Gastroesophageal sphincter (tissue), 3 donors: ENCODE results near the gene IFNA17.
"Not testable (repeated sequence)": the region's sequence is repeated elsewhere in the genome, so short reads cannot be mapped to it uniquely, and the experiment has no call there.

Source experiments
- CTCF ChIP-seq, 4 experiments: fragments of 200-600 bp in 2 of 4; fragments of 450-650 bp in 2 of 4; sonication (generic) in 1 of 4; IDR thresholded peaks; one replicate each; pipeline ENCODE4 v1.5.1; 2017 to 2019; ENCODE audit warnings: antibody characterized with exemption in 4 of 4, mild to moderate bottlenecking in 2 of 4, moderate library complexity in 2 of 4
- EP300 ChIP-seq: sonication (generic); formaldehyde crosslinking; IDR thresholded peaks from one replicate; pipeline ENCODE4 v1.6.1; 2017; ENCODE audit warnings: antibody characterized with exemption, mild to moderate bottlenecking
- POLR2A ChIP-seq, 2 donors: fragments of 450-650 bp; IDR thresholded peaks; one replicate each; pipeline ENCODE4 v1.6.1; 2017; ENCODE audit warnings: antibody characterized with exemption in 2 of 2, mild to moderate bottlenecking in 2 of 2, moderate library complexity in 1 of 2
- POLR2AphosphoS5 ChIP-seq: sonication (generic); formaldehyde crosslinking; IDR thresholded peaks from one replicate; pipeline ENCODE4 v1.6.1; 2017; ENCODE audit warnings: antibody characterized with exemption

DNA sequence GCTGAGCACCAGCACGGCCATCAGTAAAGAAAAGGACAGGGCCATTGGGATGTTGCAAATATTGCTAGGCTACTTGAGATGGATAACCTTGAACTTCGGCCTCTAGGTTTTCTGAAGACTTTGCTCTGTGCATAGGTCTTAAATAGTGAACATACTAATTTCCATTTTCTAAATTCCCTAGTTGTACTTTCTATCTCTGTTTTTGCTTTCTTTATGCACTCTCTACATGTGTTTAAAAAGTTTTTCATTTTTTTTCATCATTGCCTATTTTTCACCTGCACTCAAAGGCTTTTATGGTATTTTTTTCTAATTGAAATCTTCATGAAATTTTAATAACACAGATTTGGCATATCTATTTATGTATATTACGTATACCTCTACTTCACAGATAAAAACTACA is 40.5 kb downstream of the IFNA17 start, which contains the start of gene IFNA4:
- TF ChIP-seq CTCF (IDR thresholded peaks at IDR 0.05); EP300; POLR2A (IDR thresholded peaks at IDR 0.05); POLR2AphosphoS5: not testable (repeated sequence)
